A673 (cell line): Measurements from ENCODE around the gene FASN. TPM values are rescaled to one million over a fixed set of nuclear protein-coding genes. Genes with fewer than 3 reads are reported as not detected.

Source experiments
- BruUV-seq: library from RNA; stranded (reverse); fragments of 400-500 nt; replicated peaks from 2 replicates; lab custom pipeline; 2021; lab: Mats Ljungman, UMichigan
- CTCF ChIA-PET: fragments of 300-600 bp; sonication (Branson Sonifier 250); formaldehyde crosslinking; loops from one replicate; lab custom pipeline; 2022; ENCODE audit warnings: antibody characterized with exemption; lab: Charles Lee
- POLR2A ChIA-PET: fragments of 300-600 bp; sonication (Branson Sonifier 250); formaldehyde crosslinking; loops from one replicate; lab custom pipeline; 2022; ENCODE audit warnings: antibody characterized with exemption; ENCODE audit not compliant: low non-redundant PET; lab: Charles Lee
- DNase-seq: peaks from one replicate; pipeline ENCODE4 v3.0.0-alpha.2; 2015; ENCODE audit warnings: low spot score
- H3K27ac ChIP-seq: fragments of 200-600 bp; sonication (generic); 2 replicates; pipeline ENCODE4 v1.5.1; 2016; ENCODE audit warnings: mixed run types, low read depth, mild to moderate bottlenecking, mixed read lengths, antibody characterized with exemption, low read length; ENCODE audit not compliant: poor library complexity, severe bottlenecking
- H3K27me3 ChIP-seq: fragments of 200-600 bp; sonication (generic); replicated peaks from 2 replicates; pipeline ENCODE4 v1.6.1; 2017; ENCODE audit warnings: mixed run types, low read depth, mild to moderate bottlenecking, mixed read lengths, antibody characterized with exemption, low read length; ENCODE audit not compliant: insufficient read depth, poor library complexity
- H3K36me3 ChIP-seq: fragments of 200-600 bp; sonication (generic); 2 replicates; pipeline ENCODE4 v1.6.1; 2016; ENCODE audit warnings: mixed run types, mild to moderate bottlenecking, mixed read lengths, antibody characterized with exemption, low read length; ENCODE audit not compliant: insufficient read depth, poor library complexity, severe bottlenecking
- H3K4me1 ChIP-seq: fragments of 200-600 bp; sonication (generic); 2 replicates; pipeline ENCODE4 v1.6.1; 2017; ENCODE audit warnings: mixed run types, mild to moderate bottlenecking, mixed read lengths, antibody characterized with exemption, low read length; ENCODE audit not compliant: insufficient read depth, poor library complexity, severe bottlenecking
- H3K4me3 ChIP-seq: fragments of 200-600 bp; sonication (generic); 2 replicates; pipeline ENCODE4 v1.5.1; 2016; ENCODE audit warnings: low read depth, mixed run types, mild to moderate bottlenecking, mixed read lengths, low read length; ENCODE audit not compliant: poor library complexity, severe bottlenecking
- H3K9me3 ChIP-seq: fragments of 200-600 bp; sonication (generic); 2 replicates; pipeline ENCODE4 v1.6.1; 2016; ENCODE audit warnings: mixed run types, low read depth, mild to moderate bottlenecking, mixed read lengths, antibody characterized with exemption, low read length; ENCODE audit not compliant: poor library complexity, severe bottlenecking
- CTCF ChIP-seq: fragments of 300-800, 200-600 bp; sonication (generic); conservative IDR thresholded peaks from 2 replicates; pipeline ENCODE4 v1.5.1; 2017; ENCODE audit warnings: low read depth, mild to moderate bottlenecking, antibody characterized with exemption, low read length, moderate library complexity, mixed read lengths
- EZH2 ChIP-seq: fragments of 200-600 bp; sonication (generic); IDR thresholded peaks from 2 replicates; pipeline ENCODE4 v1.6.1; 2017; ENCODE audit warnings: borderline replicate concordance, low read depth, mild to moderate bottlenecking, mixed read lengths, antibody characterized with exemption, low read length; ENCODE audit not compliant: poor library complexity, severe bottlenecking
- intact Hi-C: fragments of 100-400 bp; cut with micrococcal nuclease; formaldehyde crosslinking; loops from one replicate; pipeline ENCODE4 v1.10.0; 2022; ENCODE audit not compliant: unreplicated experiment
- total RNA-seq: library from RNA; stranded (reverse); gene quantifications from 2 replicates; pipeline ENCODE4 v1.2.3, GENCODE V29; 2021

The FASN gene
- total RNA-seq, 1 experiment from 2014 or later = 591 TPM

- intact Hi-C loops = no loop called here
Observed at GRCh38 chr17:82127704-82128103, 29.7 kb upstream of the FASN start.

GRCh38 chr17:82127315-82127595 is 29.2 kb upstream of the FASN start:
- ChIA-PET CTCF (no interaction called here), POLR2A (no interaction called here)
- no peaks in the 10 kb centered on the region for H3K27me3 ChIP-seq
- no peak for DNase-seq
- H3K27ac ChIP-seq = no peak overlapping the region
- H3K9me3 ChIP-seq = no peaks in the 10 kb centered on the region
- no peak overlapping the region for H3K4me3 ChIP-seq
- intact Hi-C loops = no loop called here
- TF ChIP-seq EZH2 (no peak), CTCF (no peak)
- no peaks in the 10 kb centered on the region for H3K4me1 ChIP-seq
- no TSS peak for BruUV-seq
- no peaks in the 10 kb centered on the region for H3K36me3 ChIP-seq

More at GRCh38 chr17:82127704-82128103, 29.7 kb upstream of the FASN start:
- BruUV-seq = no TSS peak
- DNase-seq = no peak
- H3K4me1 ChIP-seq = no peaks in the 10 kb centered on the region
- H3K9me3 ChIP-seq = no peaks in the 10 kb centered on the region
- ChIA-PET CTCF (interaction anchor here (0.6 kb wide), 1 partner anchor 154 kb away, joined by 12 read pairs; no protein-coding TSS in a partner anchor), POLR2A (no interaction called here)
- H3K4me3 ChIP-seq = no peak overlapping the region
- H3K27ac ChIP-seq = no peak overlapping the region
- H3K27me3 ChIP-seq = no peaks in the 10 kb centered on the region
- no peaks in the 10 kb centered on the region for H3K36me3 ChIP-seq
- TF ChIP-seq EZH2 (no peak), CTCF (no peak)

GRCh38 chr17:82126556-82127314 is 28.7 kb upstream of the FASN start:
- Histone ChIP-seq H3K27ac (no peak overlapping the region), H3K4me1 (no peaks in the 10 kb centered on the region), H3K4me3 (no peak overlapping the region), H3K27me3 (no peaks in the 10 kb centered on the region), H3K36me3 (no peaks in the 10 kb centered on the region), H3K9me3 (no peaks in the 10 kb centered on the region)
- no peak for DNase-seq
- intact Hi-C loops = no loop called here
- ChIA-PET POLR2A (no interaction called here), CTCF (no interaction called here)
- TF ChIP-seq EZH2 (no peak), CTCF (no peak)
- no TSS peak for BruUV-seq
